ENCODE results near the gene SPDYE5.
"Not testable (repeated sequence)": the region's sequence is repeated elsewhere in the genome, so short reads cannot be mapped to it uniquely, and the experiment has no call there.

The SPDYE5 gene

DNA sequence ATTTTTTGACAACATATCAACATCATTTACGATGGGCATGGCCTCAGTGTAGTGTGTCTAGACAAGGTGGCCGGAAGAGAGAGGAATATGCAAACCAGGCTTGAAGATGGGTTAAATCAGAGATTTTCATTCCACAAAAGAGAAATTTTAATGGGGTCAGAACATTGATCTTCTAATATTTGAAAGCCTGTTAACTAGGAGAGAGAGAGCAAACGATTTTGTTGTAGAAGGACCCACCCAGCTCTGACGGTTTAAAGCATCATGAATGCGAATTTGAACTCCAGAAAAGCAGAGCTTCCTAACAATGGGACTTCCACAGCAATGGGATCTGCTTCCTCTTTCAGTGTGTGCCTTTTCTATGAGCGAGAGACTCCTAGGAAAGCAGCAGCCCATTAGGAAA is at the start of gene SPDYE5:
Gene SPDYE5 (plus strand): TSS at position 301 of the 400 bp plus-strand sequence. CDS start 1,728 bp downstream, outside the sequence.
- not testable (repeated sequence) for H3K79me2 ChIP-seq (ENCODE audit: insufficient read depth, low read length); H4K20me1 ChIP-seq (ENCODE audit: low read depth, low read length); H3K9ac ChIP-seq (ENCODE audit: low read length); H3K36me3 ChIP-seq (ENCODE audit: low read length); H3K4me2 ChIP-seq (ENCODE audit: low read depth, low read length, poor library complexity, severe bottlenecking); H2AFZ ChIP-seq (ENCODE audit: low read depth, low read length, severe bottlenecking); H3K4me3 ChIP-seq (ENCODE audit: insufficient read depth, low read length, poor library complexity, severe bottlenecking); H3K9me2 ChIP-seq (replicated peaks; ENCODE audit: insufficient read depth, low read length); H3F3A ChIP-seq (ENCODE audit: insufficient read depth); H3K9me3 ChIP-seq (ENCODE audit: insufficient read depth, low read length); H3K27ac ChIP-seq (ENCODE audit: low read depth, low read length); H3K27me3 ChIP-seq (ENCODE audit: low read length)

GRCh38 chr7:75442465-75443111 is 49.5 kb upstream of the SPDYE5 start:
- H3K27me3 ChIP-seq (ENCODE audit: low read length); H2AFZ ChIP-seq (ENCODE audit: low read depth, low read length, severe bottlenecking); H3K79me2 ChIP-seq (ENCODE audit: insufficient read depth, low read length); H3K9me2 ChIP-seq (replicated peaks; ENCODE audit: insufficient read depth, low read length); H4K20me1 ChIP-seq (ENCODE audit: low read depth, low read length); H3K9me3 ChIP-seq (ENCODE audit: insufficient read depth, low read length); H3K27ac ChIP-seq (ENCODE audit: low read depth, low read length); H3F3A ChIP-seq (ENCODE audit: insufficient read depth): not testable (repeated sequence)
- H3K36me3 ChIP-seq (ENCODE audit: low read length): peaks cover 12% of the 10 kb centered on the region
- H3K9ac ChIP-seq (ENCODE audit: low read length): peak overlapping the region; percentile 59
- H3K4me3 ChIP-seq (ENCODE audit: insufficient read depth, low read length, poor library complexity, severe bottlenecking): peak overlapping the region; percentile 52
- H3K4me2 ChIP-seq (ENCODE audit: low read depth, low read length, poor library complexity, severe bottlenecking): peak overlapping the region; percentile 59

GRCh38 chr7:75449946-75450345 is 42.2 kb upstream of the SPDYE5 start:
- H3K9ac ChIP-seq (ENCODE audit: low read length); H3F3A ChIP-seq (ENCODE audit: insufficient read depth); H3K4me3 ChIP-seq (ENCODE audit: insufficient read depth, low read length, poor library complexity, severe bottlenecking); H4K20me1 ChIP-seq (ENCODE audit: low read depth, low read length); H3K27me3 ChIP-seq (ENCODE audit: low read length); H3K9me2 ChIP-seq (replicated peaks; ENCODE audit: insufficient read depth, low read length); H3K9me3 ChIP-seq (ENCODE audit: insufficient read depth, low read length); H3K79me2 ChIP-seq (ENCODE audit: insufficient read depth, low read length); H3K4me2 ChIP-seq (ENCODE audit: low read depth, low read length, poor library complexity, severe bottlenecking); H2AFZ ChIP-seq (ENCODE audit: low read depth, low read length, severe bottlenecking); H3K36me3 ChIP-seq (ENCODE audit: low read length); H3K27ac ChIP-seq (ENCODE audit: low read depth, low read length): not testable (repeated sequence)

DNA sequence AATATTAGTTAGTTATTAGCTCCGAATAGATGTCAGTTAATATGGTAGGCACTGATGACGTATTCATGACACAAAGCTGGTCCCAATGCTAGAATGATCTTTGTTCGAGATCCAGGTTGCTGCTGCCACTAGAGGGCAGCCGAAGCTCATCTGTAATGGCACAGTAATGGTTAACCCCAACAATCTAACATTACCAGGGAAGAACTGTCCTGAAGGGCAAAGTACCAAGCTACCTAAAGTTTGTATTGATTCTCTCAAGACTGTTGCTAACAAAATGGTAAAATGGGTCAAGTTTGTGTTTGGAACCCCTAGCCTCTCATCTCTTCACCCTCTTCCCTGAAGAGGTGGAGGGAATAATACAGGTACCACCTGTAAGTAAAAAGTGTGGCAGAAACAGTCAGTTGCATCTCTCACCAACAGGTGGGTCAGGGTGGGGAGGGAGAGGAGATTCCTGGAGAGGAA is 39.6 kb upstream of the SPDYE5 start:
- not testable (repeated sequence) for H3K79me2 ChIP-seq (ENCODE audit: insufficient read depth, low read length); H3K9me2 ChIP-seq (replicated peaks; ENCODE audit: insufficient read depth, low read length); H3K4me3 ChIP-seq (ENCODE audit: insufficient read depth, low read length, poor library complexity, severe bottlenecking); H3K4me2 ChIP-seq (ENCODE audit: low read depth, low read length, poor library complexity, severe bottlenecking); H3K9me3 ChIP-seq (ENCODE audit: insufficient read depth, low read length); H3K9ac ChIP-seq (ENCODE audit: low read length); H3K27ac ChIP-seq (ENCODE audit: low read depth, low read length); H3K36me3 ChIP-seq (ENCODE audit: low read length); H3F3A ChIP-seq (ENCODE audit: insufficient read depth); H4K20me1 ChIP-seq (ENCODE audit: low read depth, low read length); H2AFZ ChIP-seq (ENCODE audit: low read depth, low read length, severe bottlenecking); H3K27me3 ChIP-seq (ENCODE audit: low read length)

- H4K20me1 ChIP-seq (ENCODE audit: low read depth, low read length); H2AFZ ChIP-seq (ENCODE audit: low read depth, low read length, severe bottlenecking); H3K36me3 ChIP-seq (ENCODE audit: low read length); H3F3A ChIP-seq (ENCODE audit: insufficient read depth); H3K9me3 ChIP-seq (ENCODE audit: insufficient read depth, low read length); H3K4me2 ChIP-seq (ENCODE audit: low read depth, low read length, poor library complexity, severe bottlenecking); H3K9me2 ChIP-seq (replicated peaks; ENCODE audit: insufficient read depth, low read length); H3K27me3 ChIP-seq (ENCODE audit: low read length); H3K79me2 ChIP-seq (ENCODE audit: insufficient read depth, low read length); H3K27ac ChIP-seq (ENCODE audit: low read depth, low read length); H3K4me3 ChIP-seq (ENCODE audit: insufficient read depth, low read length, poor library complexity, severe bottlenecking); H3K9ac ChIP-seq (ENCODE audit: low read length): not testable (repeated sequence)
These were observed 35.7 kb upstream of the SPDYE5 start for GRCh38 chr7:75456403-75456802.

DNA sequence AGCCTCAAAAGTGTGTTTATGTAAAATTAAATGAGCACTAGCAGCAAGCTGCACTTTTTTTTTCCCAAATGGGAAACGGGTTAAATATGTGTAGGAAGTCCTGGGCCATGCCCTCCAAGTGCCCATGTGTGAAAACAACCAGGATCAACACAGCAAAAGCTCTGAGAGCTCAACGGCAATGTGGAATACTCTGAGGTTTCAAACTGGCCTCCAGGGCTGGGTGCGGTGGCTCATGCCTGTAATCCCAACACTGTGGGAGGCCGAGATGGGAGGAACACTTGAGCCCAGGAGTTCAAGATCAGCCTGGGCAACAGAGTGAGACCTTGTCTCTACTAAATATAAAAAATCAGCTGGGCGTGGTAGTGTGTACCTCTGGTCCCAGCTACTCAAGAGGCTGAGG is 34.1 kb upstream of the SPDYE5 start:
- H3K27ac ChIP-seq (ENCODE audit: low read depth, low read length); H3K9ac ChIP-seq (ENCODE audit: low read length); H3K79me2 ChIP-seq (ENCODE audit: insufficient read depth, low read length); H3F3A ChIP-seq (ENCODE audit: insufficient read depth); H3K4me3 ChIP-seq (ENCODE audit: insufficient read depth, low read length, poor library complexity, severe bottlenecking); H2AFZ ChIP-seq (ENCODE audit: low read depth, low read length, severe bottlenecking); H4K20me1 ChIP-seq (ENCODE audit: low read depth, low read length); H3K27me3 ChIP-seq (ENCODE audit: low read length); H3K36me3 ChIP-seq (ENCODE audit: low read length); H3K9me3 ChIP-seq (ENCODE audit: insufficient read depth, low read length); H3K4me2 ChIP-seq (ENCODE audit: low read depth, low read length, poor library complexity, severe bottlenecking); H3K9me2 ChIP-seq (replicated peaks; ENCODE audit: insufficient read depth, low read length): not testable (repeated sequence)

DNA sequence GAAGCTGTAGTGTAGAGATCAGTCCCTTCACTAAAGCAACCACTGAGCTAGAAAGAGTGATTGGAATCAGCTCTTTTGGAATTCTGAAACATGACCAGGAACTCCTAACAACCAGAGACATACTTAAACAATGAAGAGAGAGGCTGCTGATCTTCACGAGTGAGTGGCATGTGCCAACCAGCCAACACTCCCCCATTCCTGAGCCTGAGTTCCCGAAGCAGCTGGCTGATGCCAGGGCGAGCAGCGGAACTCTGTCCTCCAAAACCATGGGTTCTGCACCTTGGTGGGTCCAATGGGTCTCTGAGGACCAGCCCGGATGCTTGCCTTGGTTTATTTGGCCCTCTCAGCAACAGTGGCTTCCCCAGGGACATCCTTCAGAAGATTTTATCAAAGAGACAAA is 31.6 kb upstream of the SPDYE5 start:
- H3K9me3 ChIP-seq (ENCODE audit: insufficient read depth, low read length); H3K4me2 ChIP-seq (ENCODE audit: low read depth, low read length, poor library complexity, severe bottlenecking); H3K9me2 ChIP-seq (replicated peaks; ENCODE audit: insufficient read depth, low read length); H2AFZ ChIP-seq (ENCODE audit: low read depth, low read length, severe bottlenecking); H4K20me1 ChIP-seq (ENCODE audit: low read depth, low read length); H3F3A ChIP-seq (ENCODE audit: insufficient read depth); H3K9ac ChIP-seq (ENCODE audit: low read length); H3K27me3 ChIP-seq (ENCODE audit: low read length); H3K79me2 ChIP-seq (ENCODE audit: insufficient read depth, low read length); H3K27ac ChIP-seq (ENCODE audit: low read depth, low read length); H3K36me3 ChIP-seq (ENCODE audit: low read length); H3K4me3 ChIP-seq (ENCODE audit: insufficient read depth, low read length, poor library complexity, severe bottlenecking): not testable (repeated sequence)

GRCh38 chr7:75470166-75470565 is 22.0 kb upstream of the SPDYE5 start:
- not testable (repeated sequence) for H3K36me3 ChIP-seq (ENCODE audit: low read length); H3K27me3 ChIP-seq (ENCODE audit: low read length); H3K79me2 ChIP-seq (ENCODE audit: insufficient read depth, low read length); H3K4me2 ChIP-seq (ENCODE audit: low read depth, low read length, poor library complexity, severe bottlenecking); H3K4me3 ChIP-seq (ENCODE audit: insufficient read depth, low read length, poor library complexity, severe bottlenecking); H4K20me1 ChIP-seq (ENCODE audit: low read depth, low read length); H2AFZ ChIP-seq (ENCODE audit: low read depth, low read length, severe bottlenecking); H3F3A ChIP-seq (ENCODE audit: insufficient read depth); H3K9ac ChIP-seq (ENCODE audit: low read length); H3K9me2 ChIP-seq (replicated peaks; ENCODE audit: insufficient read depth, low read length); H3K9me3 ChIP-seq (ENCODE audit: insufficient read depth, low read length); H3K27ac ChIP-seq (ENCODE audit: low read depth, low read length)

All from SU-DHL-6 (cell line).